CD8-positive, alpha-beta memory T cell (primary cell): ENCODE measurements around the gene FYTTD1. TPM values are rescaled to one million over a fixed set of nuclear protein-coding genes. Genes with fewer than 3 reads are reported as not detected.
"Not testable (repeated sequence)": the region's sequence is repeated elsewhere in the genome, so short reads cannot be mapped to it uniquely, and the experiment has no call there.

ENCODE experiments used
- CTCF ChIA-PET: fragments of 350-600 bp; sonication (Branson Sonifier 250); formaldehyde crosslinking; loops from one replicate; lab custom pipeline; 2021; ENCODE audit warnings: antibody characterized with exemption; lab: Charles Lee
- POLR2A ChIA-PET: fragments of 350-600 bp; sonication (Branson Sonifier 250); formaldehyde crosslinking; loops from one replicate; lab custom pipeline; 2021; ENCODE audit warnings: antibody characterized with exemption; lab: Charles Lee
- DNase-seq, 5 donors: peaks; one replicate each; pipeline versions ENCODE4 v3.0.0 to v3.0.0-alpha.2; 2020 to 2022; ENCODE audit warnings: mixed read lengths in 1 of 5
- H3K27ac ChIP-seq: one replicate; pipeline ENCODE4 v1.7.0; 2013; ENCODE audit warnings: low read depth, mild to moderate bottlenecking, low read length, moderate library complexity
- H3K27me3 ChIP-seq: 2 replicates; pipeline ENCODE4 v1.7.0; 2013; ENCODE audit warnings: low read length, mild to moderate bottlenecking; ENCODE audit not compliant: insufficient read depth, poor library complexity, severe bottlenecking
- H3K36me3 ChIP-seq: 2 replicates; pipeline ENCODE4 v1.7.0; 2013; ENCODE audit warnings: mild to moderate bottlenecking, low read length, moderate library complexity; ENCODE audit not compliant: insufficient read depth
- H3K4me1 ChIP-seq: 2 replicates; pipeline ENCODE4 v1.7.0; 2013; ENCODE audit warnings: mild to moderate bottlenecking, low read length, moderate library complexity; ENCODE audit not compliant: insufficient read depth
- H3K4me3 ChIP-seq: 2 replicates; pipeline ENCODE4 v1.7.0; 2013; ENCODE audit warnings: mild to moderate bottlenecking, low read length
- H3K9me3 ChIP-seq: 2 replicates; pipeline ENCODE4 v1.7.0; 2013; ENCODE audit warnings: mild to moderate bottlenecking, low read length
- H3K27ac Mint-ChIP-seq, 8 donors: one replicate each; pipeline ENCODE4 v1.8.0; 2020 to 2021; ENCODE audit warnings: mixed read lengths in 8 of 8, mild to moderate bottlenecking in 6 of 8, inconsistent platforms in 3 of 8, moderate library complexity in 3 of 8
- H3K27me3 Mint-ChIP-seq, 2 donors: one replicate each; pipeline ENCODE4 v1.8.0; 2020 to 2021; ENCODE audit warnings: mixed read lengths in 2 of 2, mild to moderate bottlenecking in 1 of 2, moderate library complexity in 1 of 2
- H3K36me3 Mint-ChIP-seq, 3 donors: one replicate each; pipeline ENCODE4 v1.8.0; 2020 to 2021; ENCODE audit warnings: mixed read lengths in 3 of 3, inconsistent platforms in 1 of 3, mild to moderate bottlenecking in 1 of 3
- H3K4me1 Mint-ChIP-seq, 3 donors: one replicate each; pipeline ENCODE4 v1.8.0; 2020 to 2021; ENCODE audit warnings: mixed read lengths in 3 of 3, inconsistent platforms in 1 of 3, mild to moderate bottlenecking in 1 of 3
- H3K4me3 Mint-ChIP-seq, 7 donors: one replicate each; pipeline ENCODE4 v1.8.0; 2020 to 2021; ENCODE audit warnings: mixed read lengths in 7 of 7, mild to moderate bottlenecking in 6 of 7, moderate library complexity in 4 of 7, inconsistent platforms in 2 of 7
- H3K9me3 Mint-ChIP-seq, 5 donors: one replicate each; pipeline ENCODE4 v1.8.0; 2020 to 2022; ENCODE audit warnings: mixed read lengths in 5 of 5, mild to moderate bottlenecking in 3 of 5, moderate library complexity in 2 of 5, inconsistent platforms in 1 of 5
- polyA plus RNA-seq: library from polyadenylated mRNA; unstranded; fragments of 300-500 nt; fragmentation: Illumina TruSeq; gene quantifications from one replicate; pipeline ENCODE4 v1.2.3, GENCODE V29; 2021
- total RNA-seq, 2 experiments: library from RNA; stranded (reverse); gene quantifications; one replicate each; pipeline ENCODE4 v1.2.3, GENCODE V29; 2021

The FYTTD1 gene
- total and polyA plus RNA-seq, 3 experiments from 2014 or later = 47.6 to 102 (median 54.8) TPM

GRCh38 chr3:197730770-197731169 lies 18.9 kb upstream of the FYTTD1 start:
- Mint-ChIP-seq H3K4me3 (peak overlapping the region in 1 of 7 donors; percentile 46), H3K36me3 (peaks cover 4 to 23% (median 8%) of the 10 kb centered on the region in 3 donors), H3K27ac (peak overlapping the region in 1 of 8 donors; percentile 38), H3K4me1 (peaks cover 35 to 63% (median 45%) of the 10 kb centered on the region in 3 donors)
- H3K9me3 Mint-ChIP-seq, H3K27me3 Mint-ChIP-seq, H3K27me3 ChIP-seq, CTCF ChIA-PET, DNase-seq, H3K36me3 ChIP-seq, H3K4me1 ChIP-seq, H3K27ac ChIP-seq, POLR2A ChIA-PET, H3K9me3 ChIP-seq, H3K4me3 ChIP-seq: not testable (repeated sequence)

DNA sequence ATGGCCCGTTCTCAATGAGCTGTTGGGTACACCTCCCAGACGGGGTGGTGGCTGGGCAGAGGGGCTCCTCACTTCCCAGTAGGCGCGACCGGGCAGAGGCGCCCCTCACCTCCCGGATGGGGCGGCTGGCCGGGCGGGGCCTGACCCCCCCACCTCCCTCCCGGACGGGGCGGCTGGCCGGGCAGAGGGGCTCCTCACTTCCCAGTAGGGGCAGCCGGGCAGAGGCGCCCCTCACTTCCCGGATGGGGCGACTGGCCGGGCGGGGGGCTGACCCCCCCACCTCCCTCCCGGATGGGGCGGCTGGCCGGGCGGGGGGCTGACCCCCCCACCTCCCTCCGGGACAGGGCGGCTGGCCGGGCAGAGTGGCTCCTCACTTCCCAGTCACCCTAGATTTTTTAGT lies 18.2 kb upstream of the FYTTD1 start:
- POLR2A ChIA-PET, H3K27me3 ChIP-seq, H3K4me3 Mint-ChIP-seq, DNase-seq, H3K27ac Mint-ChIP-seq, H3K27me3 Mint-ChIP-seq, H3K9me3 Mint-ChIP-seq, H3K9me3 ChIP-seq, H3K4me3 ChIP-seq, H3K4me1 ChIP-seq, H3K36me3 ChIP-seq, H3K27ac ChIP-seq: not testable (repeated sequence)
- CTCF ChIA-PET = interaction anchor here (1.8 kb wide), 1 partner anchor 19 kb away, joined by 5 read pairs; no protein-coding TSS in a partner anchor
- Mint-ChIP-seq H3K36me3 (peaks cover 4 to 29% (median 8%) of the 10 kb centered on the region in 3 donors), H3K4me1 (peaks cover 36 to 66% (median 48%) of the 10 kb centered on the region in 3 donors)

- DNase-seq = no peak
- Mint-ChIP-seq H3K36me3 (peaks cover 4 to 24% (median 8%) of the 10 kb centered on the region in 3 donors), H3K4me1 (peaks cover 40 to 69% (median 56%) of the 10 kb centered on the region in 3 donors), H3K27me3 (no peaks in the 10 kb centered on the region), H3K4me3 (no peak overlapping the region), H3K9me3 (no peaks in the 10 kb centered on the region), H3K27ac (no peak overlapping the region)
- peaks cover 17% of the 10 kb centered on the region for H3K4me1 ChIP-seq
- no peak overlapping the region for H3K4me3 ChIP-seq
- no peaks in the 10 kb centered on the region for H3K9me3 ChIP-seq
- no peaks in the 10 kb centered on the region for H3K36me3 ChIP-seq
- POLR2A ChIA-PET = no interaction called here
- CTCF ChIA-PET = interaction anchor here (0.7 to 1.8 kb wide), 4 partner anchors 10 to 20 kb away, joined by 3 to 5 read pairs (median 4); no protein-coding TSS in a partner anchor
- no peak overlapping the region for H3K27ac ChIP-seq
- H3K27me3 ChIP-seq = no peaks in the 10 kb centered on the region
Observed at GRCh38 chr3:197733042-197733441, 16.6 kb upstream of the FYTTD1 start.

GRCh38 chr3:197734667-197735318 lies 14.9 kb upstream of the FYTTD1 start:
- Histone ChIP-seq H3K27ac (no peak overlapping the region), H3K27me3 (no peaks in the 10 kb centered on the region), H3K36me3 (no peaks in the 10 kb centered on the region), H3K4me3 (no peak overlapping the region), H3K9me3 (no peaks in the 10 kb centered on the region), H3K4me1 (peaks cover 18% of the 10 kb centered on the region)
- POLR2A ChIA-PET = interaction anchor here (2.4 kb wide), 1 partner anchor 22 kb away, joined by 15 read pairs; no protein-coding TSS in a partner anchor
- peaks cover 0 to 20% (median 1%) of the 10 kb centered on the region in 3 donors for H3K36me3 Mint-ChIP-seq
- peak overlapping the region; percentile 45 to 99 (median 60) for H3K4me3 Mint-ChIP-seq
- H3K4me1 Mint-ChIP-seq = peaks cover 34 to 62% (median 48%) of the 10 kb centered on the region in 3 donors
- H3K27me3 Mint-ChIP-seq = no peaks in the 10 kb centered on the region
- H3K27ac Mint-ChIP-seq = peak overlapping the region in 5 of 8 donors; percentile 30 to 82 (median 46)
- DNase-seq = no peak
- CTCF ChIA-PET = interaction anchor here (1.4 kb wide), 1 partner anchor 8 kb away, joined by 4 read pairs; no protein-coding TSS in a partner anchor
- no peaks in the 10 kb centered on the region for H3K9me3 Mint-ChIP-seq

DNA sequence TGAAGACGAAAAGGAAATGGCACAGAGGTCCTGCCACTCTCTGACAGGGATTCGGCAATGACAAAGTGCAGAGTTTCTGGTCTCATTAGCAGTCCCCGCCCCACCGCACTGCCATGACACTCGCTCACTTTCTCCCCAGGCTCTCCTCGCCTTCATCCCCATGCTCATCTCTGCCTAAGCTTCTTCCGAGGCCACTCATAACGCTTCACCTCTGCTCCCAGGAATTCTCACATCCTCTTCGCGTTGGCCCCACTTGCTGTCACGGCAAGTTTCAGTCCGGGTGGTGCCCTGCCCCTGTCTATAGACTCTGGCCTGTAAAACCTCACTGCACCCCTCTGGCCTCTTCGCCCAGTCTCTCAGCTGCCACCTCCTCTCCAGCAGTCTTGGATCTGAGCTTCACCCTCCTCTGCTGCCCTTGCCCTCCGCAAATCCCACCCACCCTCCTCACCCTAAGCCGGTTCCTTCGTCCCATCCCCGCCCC lies 13.6 kb upstream of the FYTTD1 start:
- Histone ChIP-seq H3K27ac (peak overlapping the region; percentile 69), H3K4me1 (peaks cover 18% of the 10 kb centered on the region), H3K9me3 (no peaks in the 10 kb centered on the region), H3K27me3 (no peaks in the 10 kb centered on the region), H3K4me3 (peak overlapping the region; percentile 93), H3K36me3 (no peaks in the 10 kb centered on the region)
- Mint-ChIP-seq H3K27me3 (no peaks in the 10 kb centered on the region), H3K4me3 (peak overlapping the region; percentile 89 to 99 (median 94)), H3K27ac (peak overlapping the region; percentile 80 to 96 (median 92)), H3K4me1 (peaks cover 27 to 52% (median 37%) of the 10 kb centered on the region in 3 donors), H3K9me3 (no peaks in the 10 kb centered on the region), H3K36me3 (peaks cover 0 to 18% (median 0%) of the 10 kb centered on the region in 3 donors)
- DNase-seq = peak; percentile 22 to 57 (median 28)
- ChIA-PET POLR2A (interaction anchor here (0.9 to 2.4 kb wide), 5 partner anchors 11 to 57 kb away, joined by 3 to 15 read pairs (median 3); partner anchors contain the start of gene FYTTD1), CTCF (interaction anchor here (1.4 kb wide), 1 partner anchor 9 kb away, joined by 4 read pairs; no protein-coding TSS in a partner anchor)

- peak within 1 kb of the TSS; percentile 69 for H3K27ac ChIP-seq
- Mint-ChIP-seq H3K4me3 (peak within 1 kb of the TSS; percentile 89 to 99 (median 94)), H3K4me1 (peaks cover 26 to 49% (median 36%) of the 10 kb centered on the region in 3 donors), H3K27ac (peak within 1 kb of the TSS; percentile 88 to 97 (median 94)), H3K27me3 (no peaks in the 10 kb centered on the region), H3K9me3 (no peaks in the 10 kb centered on the region), H3K36me3 (peaks cover 0 to 18% (median 0%) of the 10 kb centered on the region in 3 donors)
- no peaks in the 10 kb centered on the region for H3K9me3 ChIP-seq
- peaks cover 18% of the 10 kb centered on the region for H3K4me1 ChIP-seq
- peak; percentile 91 to 96 (median 94) for DNase-seq
- no peaks in the 10 kb centered on the region for H3K27me3 ChIP-seq
- H3K36me3 ChIP-seq = no peaks in the 10 kb centered on the region
- CTCF ChIA-PET = interaction anchor here (1.1 kb wide), 1 partner anchor 12 kb away, joined by 3 read pairs; no protein-coding TSS in a partner anchor
- H3K4me3 ChIP-seq = peak within 1 kb of the TSS; percentile 93
- POLR2A ChIA-PET = interaction anchor here (0.9 to 2.4 kb wide), 5 partner anchors 11 to 57 kb away, joined by 3 to 15 read pairs (median 3); partner anchors contain the start of gene FYTTD1
Observed at GRCh38 chr3:197736491-197737318, 13.0 kb upstream of the FYTTD1 start, which contains the start of gene RUBCN. RUBCN (minus strand) TSS chr3:197736904; CDS start chr3:197736719, 185 bp downstream.

- no peaks in the 10 kb centered on the region for H3K9me3 ChIP-seq
- no peak for DNase-seq
- ChIA-PET CTCF (interaction anchor here (1.1 kb wide), 1 partner anchor 12 kb away, joined by 3 read pairs; no protein-coding TSS in a partner anchor), POLR2A (no interaction called here)
- H3K36me3 ChIP-seq = no peaks in the 10 kb centered on the region
- peaks cover 18% of the 10 kb centered on the region for H3K4me1 ChIP-seq
- H3K27me3 Mint-ChIP-seq = no peaks in the 10 kb centered on the region
- H3K36me3 Mint-ChIP-seq = peaks cover 0 to 15% (median 0%) of the 10 kb centered on the region in 3 donors
- H3K27me3 ChIP-seq = no peaks in the 10 kb centered on the region
- peak overlapping the region; percentile 79 to 97 (median 92) for H3K27ac Mint-ChIP-seq
- H3K9me3 Mint-ChIP-seq = no peaks in the 10 kb centered on the region
- peak overlapping the region; percentile 89 to 99 (median 94) for H3K4me3 Mint-ChIP-seq
- peak overlapping the region; percentile 65 for H3K27ac ChIP-seq
- H3K4me1 Mint-ChIP-seq = peaks cover 23 to 45% (median 32%) of the 10 kb centered on the region in 3 donors
- peak overlapping the region; percentile 93 for H3K4me3 ChIP-seq
Observed at GRCh38 chr3:197737319-197737649, 12.4 kb upstream of the FYTTD1 start.
